Measurements from ENCODE around the gene ABAT. TPM values are rescaled to one million over a fixed set of nuclear protein-coding genes. Genes with fewer than 3 reads are reported as not detected.

ABAT gene
- total RNA-seq, 2 experiments from 2014 or later = 4.1 to 4.4 TPM

DNA sequence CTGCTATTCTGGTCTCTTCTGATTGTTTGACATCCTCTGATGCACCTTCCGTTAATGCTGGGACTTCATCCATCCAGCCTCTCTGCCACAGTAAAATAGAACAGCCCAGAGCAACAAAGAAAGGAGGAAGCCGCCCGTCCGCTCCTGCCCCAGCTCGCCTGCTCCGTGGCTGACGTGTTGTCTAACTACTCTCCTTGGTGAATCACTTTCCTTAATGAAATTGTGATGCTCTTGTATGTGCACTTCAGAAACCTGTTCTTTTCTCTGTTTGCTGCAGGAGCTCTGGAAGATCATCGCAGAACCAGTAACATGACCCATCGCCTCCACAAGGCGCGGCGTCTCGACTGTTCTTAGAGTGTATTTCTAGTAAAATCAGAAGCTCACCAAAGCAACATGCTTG lies 28.6 kb upstream of the ABAT start:
- peaks cover 74% of the 10 kb centered on the region for H3K36me3 Mint-ChIP-seq (ENCODE audit: low read depth)
- Histone ChIP-seq H3K4me3 (ENCODE audit: low read length) (no peak overlapping the region), H3K36me3 (ENCODE audit: insufficient read depth, low read length) (peaks cover 63% of the 10 kb centered on the region), H3K4me1 (ENCODE audit: insufficient read depth, low read length) (peaks cover 13% of the 10 kb centered on the region), H3K9me3 (ENCODE audit: control insufficient read depth in 1 of 2, insufficient read depth in 1 of 2, low read length in 2 of 2) (no peaks in the 10 kb centered on the region), H3K27ac (ENCODE audit: low read depth in 1 of 2, low read length in 2 of 2) (no peak overlapping the region), H3K27me3 (ENCODE audit: control insufficient read depth in 1 of 2, insufficient read depth in 2 of 2, low read length in 2 of 2) (no peaks in the 10 kb centered on the region)
- TF ChIP-seq, protein P1, sequence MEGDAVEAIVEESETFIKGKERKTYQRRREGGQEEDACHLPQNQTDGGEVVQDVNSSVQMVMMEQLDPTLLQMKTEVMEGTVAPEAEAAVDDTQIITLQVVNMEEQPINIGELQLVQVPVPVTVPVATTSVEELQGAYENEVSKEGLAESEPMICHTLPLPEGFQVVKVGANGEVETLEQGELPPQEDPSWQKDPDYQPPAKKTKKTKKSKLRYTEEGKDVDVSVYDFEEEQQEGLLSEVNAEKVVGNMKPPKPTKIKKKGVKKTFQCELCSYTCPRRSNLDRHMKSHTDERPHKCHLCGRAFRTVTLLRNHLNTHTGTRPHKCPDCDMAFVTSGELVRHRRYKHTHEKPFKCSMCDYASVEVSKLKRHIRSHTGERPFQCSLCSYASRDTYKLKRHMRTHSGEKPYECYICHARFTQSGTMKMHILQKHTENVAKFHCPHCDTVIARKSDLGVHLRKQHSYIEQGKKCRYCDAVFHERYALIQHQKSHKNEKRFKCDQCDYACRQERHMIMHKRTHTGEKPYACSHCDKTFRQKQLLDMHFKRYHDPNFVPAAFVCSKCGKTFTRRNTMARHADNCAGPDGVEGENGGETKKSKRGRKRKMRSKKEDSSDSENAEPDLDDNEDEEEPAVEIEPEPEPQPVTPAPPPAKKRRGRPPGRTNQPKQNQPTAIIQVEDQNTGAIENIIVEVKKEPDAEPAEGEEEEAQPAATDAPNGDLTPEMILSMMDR (IDR thresholded peaks at IDR 0.05) = no peak
- ChIA-PET POLR2A (no interaction called here), CTCF (no interaction called here)
- intact Hi-C loops (cut with DNase I, micrococcal nuclease) = loop anchor here in 1 of 2 experiments (2.0 kb wide), 1 partner anchor 79 kb away; no protein-coding TSS in a partner anchor
- no peak overlapping the region for H3K27ac Mint-ChIP-seq
- no peak for DNase-seq
- ATAC-seq (ENCODE audit: poor library complexity) = no peak
- H3K4me3 Mint-ChIP-seq = no peak overlapping the region
- peaks cover 18% of the 10 kb centered on the region for H3K4me1 Mint-ChIP-seq (ENCODE audit: low read depth)
- H3K27me3 Mint-ChIP-seq = no peaks in the 10 kb centered on the region
- no peaks in the 10 kb centered on the region for H3K9me3 Mint-ChIP-seq

DNA sequence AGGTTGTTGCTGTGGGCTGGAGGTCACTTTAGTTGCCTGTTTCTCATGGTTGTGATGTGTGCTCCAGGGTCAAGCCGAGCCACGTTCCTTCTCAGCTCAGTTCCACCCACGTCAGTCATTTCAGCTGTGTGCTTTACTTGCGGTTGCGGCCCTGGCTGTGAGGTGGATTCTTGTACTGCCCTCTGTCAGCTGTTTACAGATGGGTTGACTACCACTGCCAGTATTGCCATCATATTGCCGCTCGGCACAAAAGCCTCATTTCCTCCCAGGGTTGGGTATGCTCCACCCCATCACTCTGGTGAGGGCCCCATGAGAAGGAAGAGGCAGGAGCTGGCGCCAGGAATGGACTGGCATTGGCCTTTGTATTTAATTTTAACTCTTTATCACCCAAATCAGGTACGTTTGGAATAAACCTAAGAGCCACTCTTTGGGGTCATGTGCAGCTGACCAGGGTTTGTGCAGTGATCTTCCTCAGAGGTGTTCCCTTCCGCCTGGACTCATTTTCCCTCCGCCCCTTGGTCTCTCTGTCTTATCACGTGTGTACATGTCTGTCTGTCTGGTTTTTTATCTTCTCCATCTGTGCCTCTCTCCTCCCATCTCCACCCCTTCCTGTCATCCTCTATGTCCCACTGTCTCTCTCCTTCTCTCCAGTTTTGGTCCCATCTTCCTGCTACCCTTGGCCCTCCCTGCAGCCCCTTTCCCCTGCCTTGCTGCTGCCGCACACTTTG lies 27.9 kb upstream of the ABAT start:
- CTCF ChIA-PET = no interaction called here
- Mint-ChIP-seq H3K4me3 (no peak overlapping the region), H3K36me3 (ENCODE audit: low read depth) (peaks cover 70% of the 10 kb centered on the region), H3K4me1 (ENCODE audit: low read depth) (peaks cover 18% of the 10 kb centered on the region), H3K9me3 (no peaks in the 10 kb centered on the region), H3K27me3 (no peaks in the 10 kb centered on the region), H3K27ac (no peak overlapping the region)
- H3K4me1 ChIP-seq (ENCODE audit: insufficient read depth, low read length) = peaks cover 13% of the 10 kb centered on the region
- TF ChIP-seq, protein P1 (IDR thresholded peaks at IDR 0.05) = no peak
- POLR2A ChIA-PET = no interaction called here
- H3K27me3 ChIP-seq (ENCODE audit: control insufficient read depth in 1 of 2, insufficient read depth in 2 of 2, low read length in 2 of 2) = no peaks in the 10 kb centered on the region
- H3K4me3 ChIP-seq (ENCODE audit: low read length) = no peak overlapping the region
- peaks cover 58% of the 10 kb centered on the region for H3K36me3 ChIP-seq (ENCODE audit: insufficient read depth, low read length)
- no peaks in the 10 kb centered on the region for H3K9me3 ChIP-seq (ENCODE audit: control insufficient read depth in 1 of 2, insufficient read depth in 1 of 2, low read length in 2 of 2)
- ATAC-seq (ENCODE audit: poor library complexity) (no peak), DNase-seq (no peak)
- intact Hi-C loops (cut with DNase I, micrococcal nuclease) = no loop called here
- H3K27ac ChIP-seq (ENCODE audit: low read depth in 1 of 2, low read length in 2 of 2) = no peak overlapping the region

- Mint-ChIP-seq H3K4me1 (ENCODE audit: low read depth) (peaks cover 18% of the 10 kb centered on the region), H3K4me3 (no peak overlapping the region), H3K9me3 (no peaks in the 10 kb centered on the region), H3K27me3 (no peaks in the 10 kb centered on the region), H3K27ac (no peak overlapping the region), H3K36me3 (ENCODE audit: low read depth) (peaks cover 56% of the 10 kb centered on the region)
- peaks cover 13% of the 10 kb centered on the region for H3K4me1 ChIP-seq (ENCODE audit: insufficient read depth, low read length)
- no peak overlapping the region for H3K27ac ChIP-seq (ENCODE audit: low read depth in 1 of 2, low read length in 2 of 2)
- intact Hi-C loops (cut with DNase I, micrococcal nuclease) = no loop called here
- no peak overlapping the region for H3K4me3 ChIP-seq (ENCODE audit: low read length)
- TF ChIP-seq, protein P1 (IDR thresholded peaks at IDR 0.05) = no peak
- no peaks in the 10 kb centered on the region for H3K9me3 ChIP-seq (ENCODE audit: control insufficient read depth in 1 of 2, insufficient read depth in 1 of 2, low read length in 2 of 2)
- POLR2A ChIA-PET = no interaction called here
- DNase-seq (no peak), ATAC-seq (ENCODE audit: poor library complexity) (no peak)
- CTCF ChIA-PET = no interaction called here
- no peaks in the 10 kb centered on the region for H3K27me3 ChIP-seq (ENCODE audit: control insufficient read depth in 1 of 2, insufficient read depth in 2 of 2, low read length in 2 of 2)
- peaks cover 45% of the 10 kb centered on the region for H3K36me3 ChIP-seq (ENCODE audit: insufficient read depth, low read length)
Observed at GRCh38 chr16:8647721-8648318, 26.6 kb upstream of the ABAT start.
